HepG2 (cell line): ENCODE measurements around the gene HDLBP.

Experiments
- ADNP ChIP-seq: sonication (generic); formaldehyde crosslinking; IDR thresholded peaks from 2 replicates; pipeline ENCODE4 v1.4.0; 2020; ENCODE audit warnings: missing genetic modification reagents
- EHMT2 ChIP-seq: fragments of 200-600 bp; sonication (generic); IDR thresholded peaks from 2 replicates; pipeline ENCODE4 v1.7.0; 2017; ENCODE audit warnings: antibody characterized with exemption, low read depth, low read length, borderline replicate concordance
- MYC ChIP-seq: sonication (generic); formaldehyde crosslinking; IDR thresholded peaks from 2 replicates; pipeline ENCODE4 v1.9.0; 2021; ENCODE audit warnings: missing genetic modification reagents, borderline replicate concordance
- POLR2AphosphoS5 ChIP-seq: IDR thresholded peaks from 2 replicates; pipeline ENCODE4 v1.6.1; 2012; ENCODE audit warnings: low read depth, low read length
- ZBTB8A ChIP-seq: sonication (generic); formaldehyde crosslinking; IDR thresholded peaks from 2 replicates; pipeline ENCODE4 v1.4.0; 2020; ENCODE audit warnings: mild to moderate bottlenecking, low read depth, missing genetic modification reagents, borderline replicate concordance
- ZNF552 ChIP-seq: sonication (generic); formaldehyde crosslinking; IDR thresholded peaks from 2 replicates; pipeline ENCODE4 v1.9.0; 2022; ENCODE audit warnings: missing genetic modification reagents, mild to moderate bottlenecking, borderline replicate concordance
- TF ChIP-seq, protein P1 (sequence below): sonication (generic); formaldehyde crosslinking; IDR thresholded peaks from one replicate; pipeline ENCODE4 v1.5.1; 2020; ENCODE audit warnings: mild to moderate bottlenecking, missing genetic modification reagents; ENCODE audit errors: not compliant biosample characterization

DNA sequence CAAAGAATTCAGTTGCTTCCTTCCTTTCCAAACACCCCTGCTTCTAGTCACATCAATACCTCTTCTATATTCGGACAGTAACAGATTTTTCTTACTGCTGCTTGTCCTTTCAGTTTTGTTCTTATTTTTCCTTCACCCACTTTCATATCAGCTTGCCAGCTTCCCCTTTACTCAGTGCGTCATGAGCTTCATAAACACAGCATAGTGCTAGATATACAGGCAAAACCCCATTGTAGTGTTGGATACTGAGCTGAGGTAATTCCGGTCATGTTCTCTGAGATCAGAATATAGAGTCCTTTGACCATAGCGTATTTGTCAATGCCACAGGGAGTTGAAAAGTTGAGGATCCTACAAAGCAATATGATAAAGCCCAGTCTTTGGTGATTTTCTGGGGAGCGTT, 43.0 kb upstream of the HDLBP start:
- TF ChIP-seq ADNP (CRISPR knock-in tag) (no peak), POLR2AphosphoS5 (no peak), MYC (CRISPR knock-in tag) (no peak), ZNF552 (CRISPR knock-in tag) (no peak), EHMT2 (no peak), ZBTB8A (CRISPR knock-in tag) (no peak)
- TF ChIP-seq, protein P1, sequence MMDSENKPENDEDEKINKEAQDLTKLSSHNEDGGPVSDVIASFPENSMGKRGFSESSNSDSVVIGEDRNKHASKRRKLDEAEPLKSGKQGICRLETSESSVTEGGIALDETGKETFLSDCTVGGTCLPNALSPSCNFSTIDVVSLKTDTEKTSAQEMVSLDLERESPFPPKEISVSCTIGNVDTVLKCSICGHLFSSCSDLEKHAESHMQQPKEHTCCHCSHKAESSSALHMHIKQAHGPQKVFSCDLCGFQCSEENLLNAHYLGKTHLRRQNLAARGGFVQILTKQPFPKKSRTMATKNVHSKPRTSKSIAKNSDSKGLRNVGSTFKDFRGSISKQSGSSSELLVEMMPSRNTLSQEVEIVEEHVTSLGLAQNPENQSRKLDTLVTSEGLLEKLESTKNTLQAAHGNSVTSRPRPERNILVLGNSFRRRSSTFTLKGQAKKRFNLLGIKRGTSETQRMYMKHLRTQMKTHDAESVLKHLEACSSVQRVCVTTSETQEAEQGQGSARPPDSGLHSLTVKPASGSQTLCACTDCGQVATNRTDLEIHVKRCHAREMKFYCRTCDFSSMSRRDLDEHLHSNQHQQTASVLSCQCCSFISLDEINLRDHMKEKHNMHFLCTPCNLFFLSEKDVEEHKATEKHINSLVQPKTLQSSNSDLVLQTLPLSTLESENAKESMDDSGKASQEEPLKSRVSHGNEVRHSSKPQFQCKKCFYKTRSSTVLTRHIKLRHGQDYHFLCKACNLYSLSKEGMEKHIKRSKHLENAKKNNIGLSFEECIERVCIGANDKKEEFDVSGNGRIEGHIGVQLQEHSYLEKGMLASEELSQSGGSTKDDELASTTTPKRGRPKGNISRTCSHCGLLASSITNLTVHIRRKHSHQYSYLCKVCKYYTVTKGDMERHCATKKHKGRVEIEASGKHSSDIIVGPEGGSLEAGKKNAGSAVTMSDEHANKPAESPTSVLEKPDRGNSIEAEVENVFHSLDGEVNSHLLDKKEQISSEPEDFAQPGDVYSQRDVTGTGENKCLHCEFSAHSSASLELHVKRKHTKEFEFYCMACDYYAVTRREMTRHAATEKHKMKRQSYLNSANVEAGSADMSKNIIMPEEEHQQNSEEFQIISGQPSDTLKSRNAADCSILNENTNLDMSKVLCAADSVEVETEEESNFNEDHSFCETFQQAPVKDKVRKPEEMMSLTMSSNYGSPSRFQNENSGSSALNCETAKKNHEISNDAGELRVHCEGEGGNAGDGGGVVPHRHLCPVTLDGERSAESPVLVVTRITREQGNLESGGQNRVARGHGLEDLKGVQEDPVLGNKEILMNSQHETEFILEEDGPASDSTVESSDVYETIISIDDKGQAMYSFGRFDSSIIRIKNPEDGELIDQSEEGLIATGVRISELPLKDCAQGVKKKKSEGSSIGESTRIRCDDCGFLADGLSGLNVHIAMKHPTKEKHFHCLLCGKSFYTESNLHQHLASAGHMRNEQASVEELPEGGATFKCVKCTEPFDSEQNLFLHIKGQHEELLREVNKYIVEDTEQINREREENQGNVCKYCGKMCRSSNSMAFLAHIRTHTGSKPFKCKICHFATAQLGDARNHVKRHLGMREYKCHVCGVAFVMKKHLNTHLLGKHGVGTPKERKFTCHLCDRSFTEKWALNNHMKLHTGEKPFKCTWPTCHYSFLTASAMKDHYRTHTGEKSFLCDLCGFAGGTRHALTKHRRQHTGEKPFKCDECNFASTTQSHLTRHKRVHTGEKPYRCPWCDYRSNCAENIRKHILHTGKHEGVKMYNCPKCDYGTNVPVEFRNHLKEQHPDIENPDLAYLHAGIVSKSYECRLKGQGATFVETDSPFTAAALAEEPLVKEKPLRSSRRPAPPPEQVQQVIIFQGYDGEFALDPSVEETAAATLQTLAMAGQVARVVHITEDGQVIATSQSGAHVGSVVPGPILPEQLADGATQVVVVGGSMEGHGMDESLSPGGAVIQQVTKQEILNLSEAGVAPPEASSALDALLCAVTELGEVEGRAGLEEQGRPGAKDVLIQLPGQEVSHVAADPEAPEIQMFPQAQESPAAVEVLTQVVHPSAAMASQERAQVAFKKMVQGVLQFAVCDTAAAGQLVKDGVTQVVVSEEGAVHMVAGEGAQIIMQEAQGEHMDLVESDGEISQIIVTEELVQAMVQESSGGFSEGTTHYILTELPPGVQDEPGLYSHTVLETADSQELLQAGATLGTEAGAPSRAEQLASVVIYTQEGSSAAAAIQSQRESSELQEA (CRISPR knock-in tag) = no peak
